Natural killer cell (primary cell): ENCODE data around the gene EEF1A1. TPM values are rescaled to one million over a fixed set of nuclear protein-coding genes. Genes with fewer than 3 reads are reported as not detected.

Source experiments
- ATAC-seq, 3 donors: fragments of 150-1000 bp in 2 of 3; fragments of 200-7000 bp in 1 of 3; cut with Tn5 transposase; 1 replicate in 1 of 3; 2 replicates in 2 of 3; pipeline ENCODE4 v1.10.0; 2021; ENCODE audit warnings: mild to moderate bottlenecking in 2 of 3, moderate library complexity in 2 of 3
- DNase-seq, 2 donors: peaks; one replicate each; pipeline versions ENCODE4 v3.0.0 to v3.0.0-alpha.2; 2013 to 2021; ENCODE audit warnings: mixed read lengths in 1 of 2
- H3K27ac ChIP-seq: one replicate; pipeline ENCODE4 v1.5.1; 2013; ENCODE audit warnings: mild to moderate bottlenecking, low read length
- H3K27me3 ChIP-seq: one replicate; pipeline ENCODE4 v1.6.1; 2013; ENCODE audit warnings: low read length; ENCODE audit not compliant: control insufficient read depth, insufficient read depth
- H3K36me3 ChIP-seq: one replicate; pipeline ENCODE4 v1.6.1; 2013; ENCODE audit warnings: low read length; ENCODE audit not compliant: control insufficient read depth, insufficient read depth
- H3K4me1 ChIP-seq: one replicate; pipeline ENCODE4 v1.6.1; 2013; ENCODE audit warnings: low read length; ENCODE audit not compliant: control insufficient read depth, insufficient read depth
- H3K4me3 ChIP-seq: one replicate; pipeline ENCODE4 v1.5.1; 2013; ENCODE audit warnings: low read length
- H3K9me3 ChIP-seq: one replicate; pipeline ENCODE4 v1.6.1; 2013; ENCODE audit warnings: low read length; ENCODE audit not compliant: control insufficient read depth, insufficient read depth
- H3K27ac Mint-ChIP-seq, 2 donors: one replicate each; pipeline ENCODE4 v1.8.0; 2022; ENCODE audit warnings: mild to moderate bottlenecking in 2 of 2, mixed read lengths in 2 of 2, moderate library complexity in 1 of 2
- H3K27me3 Mint-ChIP-seq, 2 donors: one replicate each; pipeline ENCODE4 v1.8.0; 2022; ENCODE audit warnings: low read depth in 2 of 2, mixed read lengths in 2 of 2
- H3K36me3 Mint-ChIP-seq: one replicate; pipeline ENCODE4 v1.8.0; 2022; ENCODE audit warnings: mixed read lengths
- H3K4me1 Mint-ChIP-seq, 2 donors: one replicate each; pipeline ENCODE4 v1.8.0; 2022; ENCODE audit warnings: mixed read lengths in 2 of 2
- H3K4me3 Mint-ChIP-seq: one replicate; pipeline ENCODE4 v1.8.0; 2022; ENCODE audit warnings: mild to moderate bottlenecking, moderate library complexity, mixed read lengths
- H3K9me3 Mint-ChIP-seq, 2 donors: one replicate each; pipeline ENCODE4 v1.8.0; 2022; ENCODE audit warnings: mixed read lengths in 2 of 2
- CTCF ChIP-seq: fragments of 200-600 bp; IDR thresholded peaks from one replicate; pipeline ENCODE4 v1.8.0; 2022; ENCODE audit warnings: antibody characterized with exemption
- WGBS: methylation state at CpG from one replicate; pipeline ENCODE4 v1.1.7; 2013; ENCODE audit warnings: missing lambda C conversion rate; ENCODE audit not compliant: insufficient coverage; 5-methylcytosine and 5-hydroxymethylcytosine counted together
- intact Hi-C: fragments of 100-400 bp; cut with micrococcal nuclease; formaldehyde crosslinking; loops from one replicate; pipeline ENCODE4 v1.14.2; 2022
- total RNA-seq, 4 donors: library from RNA; stranded (reverse); fragments of 120-200 nt in 1 of 4; gene quantifications; one replicate each; pipeline versions ENCODE4 v1.2.3 to v1.2.4, GENCODE V29; 2013 to 2022

Gene EEF1A1
- total RNA-seq, 3 donors from 2014 or later (not counting 1 experiment from before 2014, with no cell fraction given) = 6,475 to 7,348 (median 7,348) TPM

GRCh38 chr6:73565767-73566485, 45.1 kb upstream of the EEF1A1 start:
- ATAC-seq (no peak), DNase-seq (no peak)
- Histone ChIP-seq H3K4me1 (peaks cover 3% of the 10 kb centered on the region), H3K27me3 (no peaks in the 10 kb centered on the region), H3K4me3 (no peak overlapping the region), H3K36me3 (no peaks in the 10 kb centered on the region), H3K9me3 (no peaks in the 10 kb centered on the region), H3K27ac (no peak overlapping the region)
- no peak for TF ChIP-seq CTCF
- intact Hi-C loops = no loop called here
- 96% methylated on average over 10 of the region's 11 CpGs for WGBS
- no peaks in the 10 kb centered on the region for H3K9me3 Mint-ChIP-seq
- H3K27me3 Mint-ChIP-seq = no peaks in the 10 kb centered on the region
- no peak overlapping the region for H3K4me3 Mint-ChIP-seq
- no peaks in the 10 kb centered on the region for H3K36me3 Mint-ChIP-seq
- H3K27ac Mint-ChIP-seq = no peak overlapping the region
- H3K4me1 Mint-ChIP-seq = peaks cover 0 to 5% of the 10 kb centered on the region in 2 donors

- no peak for ATAC-seq
- Histone ChIP-seq H3K9me3 (no peaks in the 10 kb centered on the region), H3K27ac (no peak overlapping the region), H3K36me3 (no peaks in the 10 kb centered on the region), H3K4me1 (no peaks in the 10 kb centered on the region), H3K27me3 (no peaks in the 10 kb centered on the region), H3K4me3 (no peak overlapping the region)
- no peak for DNase-seq
- intact Hi-C loops = no loop called here
- no peak overlapping the region for H3K27ac Mint-ChIP-seq
- H3K4me1 Mint-ChIP-seq = peaks cover 0 to 5% of the 10 kb centered on the region in 2 donors
- WGBS = 96% methylated on average over 13 of the region's 17 CpGs
- H3K36me3 Mint-ChIP-seq = no peaks in the 10 kb centered on the region
- no peaks in the 10 kb centered on the region for H3K9me3 Mint-ChIP-seq
- no peak overlapping the region for H3K4me3 Mint-ChIP-seq
- no peaks in the 10 kb centered on the region for H3K27me3 Mint-ChIP-seq
- TF ChIP-seq CTCF = no peak
These were observed 43.9 kb upstream of the EEF1A1 start for GRCh38 chr6:73564578-73565345.

DNA sequence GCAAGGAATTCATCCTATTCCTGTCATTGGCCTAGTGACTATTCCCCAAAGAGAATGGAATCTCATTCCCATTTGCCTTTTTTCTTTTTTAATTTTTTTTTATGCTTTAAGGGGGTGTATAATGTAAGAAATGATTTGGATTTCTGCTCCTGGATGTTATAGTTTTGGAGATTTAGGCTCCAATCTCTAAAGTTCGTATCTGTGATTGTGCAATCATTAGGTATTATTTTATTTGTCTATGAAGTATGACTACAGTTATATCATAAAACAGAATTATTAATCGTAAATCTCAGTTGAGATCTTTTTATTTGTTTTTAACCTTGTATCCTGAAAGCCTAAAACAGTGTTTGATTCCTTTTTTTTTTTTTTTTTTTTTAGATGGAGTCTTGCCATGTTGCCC, 41.7 kb upstream of the EEF1A1 start:
- H3K27ac Mint-ChIP-seq = no peak overlapping the region
- H3K27me3 ChIP-seq = no peaks in the 10 kb centered on the region
- ATAC-seq = no peak
- H3K4me1 Mint-ChIP-seq = peaks cover 0 to 5% of the 10 kb centered on the region in 2 donors
- DNase-seq = no peak
- intact Hi-C loops = no loop called here
- no CpG with 5 or more reads among the region's 2 CpGs for WGBS
- no peak overlapping the region for H3K4me3 ChIP-seq
- H3K4me1 ChIP-seq = no peaks in the 10 kb centered on the region
- no peak overlapping the region for H3K27ac ChIP-seq
- H3K36me3 Mint-ChIP-seq = no peaks in the 10 kb centered on the region
- no peaks in the 10 kb centered on the region for H3K9me3 ChIP-seq
- no peaks in the 10 kb centered on the region for H3K9me3 Mint-ChIP-seq
- H3K4me3 Mint-ChIP-seq = no peak overlapping the region
- TF ChIP-seq CTCF = no peak
- no peaks in the 10 kb centered on the region for H3K27me3 Mint-ChIP-seq
- no peaks in the 10 kb centered on the region for H3K36me3 ChIP-seq
